GM08714 (cell line): ENCODE data around the gene TIGD6.
A peak's percentile ranks its signal among the peaks of the same experiment; 100 is the strongest.
"Not testable (repeated sequence)": the region's sequence is repeated elsewhere in the genome, so short reads cannot be mapped to it uniquely, and the experiment has no call there.

Experiments used
- H3K4me3 ChIP-seq: fragments of 200-500 bp; sonication (Bioruptor generic); 2 replicates; pipeline ENCODE4 v1.5.1; 2014; ENCODE audit warnings: mild to moderate bottlenecking, low read length, inconsistent platforms
- ZNF274 ChIP-seq: IDR thresholded peaks from 2 replicates; pipeline ENCODE4 v1.6.1; 2012; ENCODE audit warnings: mild to moderate bottlenecking, low read depth, low read length

The TIGD6 gene

DNA sequence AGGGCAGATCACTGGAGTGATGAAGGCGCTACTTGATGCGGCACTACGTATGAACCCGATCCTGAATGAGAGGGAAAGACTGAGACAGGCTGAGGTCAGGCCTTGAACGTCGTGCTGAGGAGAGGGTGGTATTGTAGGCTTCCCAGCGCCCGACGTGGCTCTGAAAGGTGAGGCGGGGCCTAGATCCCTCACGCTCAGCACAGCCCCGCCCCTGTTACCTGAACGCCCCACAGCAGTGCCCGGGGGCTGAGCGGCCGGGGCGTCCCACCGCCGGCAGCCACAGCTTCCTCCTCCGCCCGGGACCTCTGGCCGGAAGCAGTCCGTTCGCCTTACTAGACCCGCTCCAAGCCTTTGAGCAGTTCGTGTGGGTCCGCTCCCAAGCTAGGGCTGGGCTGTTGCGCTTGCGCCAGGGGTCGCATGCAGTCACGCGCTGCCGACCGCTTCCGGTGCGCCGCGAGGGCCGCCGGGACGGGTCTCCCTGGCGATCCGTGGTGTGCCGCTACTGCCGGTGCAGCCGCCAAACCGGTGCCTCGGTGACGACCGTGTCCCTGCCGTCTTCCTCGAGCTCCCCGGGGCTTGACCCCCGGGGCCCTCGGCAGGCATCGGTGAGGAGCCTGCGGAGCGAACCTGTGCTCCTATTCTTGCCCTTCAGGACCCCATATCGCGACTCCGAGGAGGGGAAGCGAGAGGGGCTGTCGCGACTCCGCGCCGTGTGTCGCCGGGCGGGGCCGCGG is at the start of gene TIGD6, which contains the start of gene HMGXB3:
Gene TIGD6, minus strand, starts transcription at position 399 of the 734 bp plus-strand sequence. CDS start 4,306 bp downstream, outside the sequence.
Gene HMGXB3, plus strand, starts transcription at position 484 of the 734 bp plus-strand sequence. CDS start 4,114 bp downstream, outside the sequence.
- H3K4me3 ChIP-seq = peak within 1 kb of the TSS; percentile 97
- no peak for TF ChIP-seq ZNF274

DNA sequence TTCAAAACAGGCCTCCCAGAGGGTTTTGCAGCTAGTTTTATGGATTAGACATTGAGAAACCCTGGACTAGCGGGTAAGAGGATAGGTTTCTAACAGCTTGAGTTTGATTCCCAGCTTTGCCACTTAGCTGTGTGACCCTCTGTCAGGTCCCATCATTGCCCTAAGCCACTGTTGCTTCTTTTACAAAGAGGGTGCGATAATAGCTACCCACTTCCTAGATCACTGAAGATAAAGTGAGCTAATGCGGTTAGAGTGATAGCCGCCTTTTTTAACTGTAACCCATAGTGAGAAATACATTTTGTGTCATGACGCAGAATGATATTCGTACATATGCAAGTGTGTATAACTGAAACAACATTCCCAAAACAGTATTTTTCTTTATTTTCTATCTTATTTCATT is 45.6 kb upstream of the TIGD6 start:
- no peak for TF ChIP-seq ZNF274
- H3K4me3 ChIP-seq = no peak overlapping the region

DNA sequence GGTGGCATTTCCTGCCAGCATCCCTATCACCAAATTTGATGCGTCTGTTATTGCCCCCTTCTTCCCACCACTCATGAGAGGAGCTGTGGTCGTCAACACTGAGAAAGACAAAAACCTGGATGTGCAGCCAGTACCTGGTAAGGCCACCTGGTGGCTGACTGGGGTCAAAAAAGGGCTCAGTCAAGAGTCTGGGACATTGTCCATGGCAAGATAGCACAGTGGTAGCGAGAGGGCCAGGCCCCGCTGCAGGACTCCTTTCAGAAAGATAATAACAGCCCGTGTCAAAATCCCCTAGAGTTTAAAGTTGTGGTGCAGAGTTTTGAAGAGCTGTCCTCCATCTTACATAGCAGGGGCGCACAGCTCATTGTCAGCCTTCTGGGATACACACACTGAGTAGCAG is 45.1 kb upstream of the TIGD6 start:
- no peak for TF ChIP-seq ZNF274
- no peak overlapping the region for H3K4me3 ChIP-seq

DNA sequence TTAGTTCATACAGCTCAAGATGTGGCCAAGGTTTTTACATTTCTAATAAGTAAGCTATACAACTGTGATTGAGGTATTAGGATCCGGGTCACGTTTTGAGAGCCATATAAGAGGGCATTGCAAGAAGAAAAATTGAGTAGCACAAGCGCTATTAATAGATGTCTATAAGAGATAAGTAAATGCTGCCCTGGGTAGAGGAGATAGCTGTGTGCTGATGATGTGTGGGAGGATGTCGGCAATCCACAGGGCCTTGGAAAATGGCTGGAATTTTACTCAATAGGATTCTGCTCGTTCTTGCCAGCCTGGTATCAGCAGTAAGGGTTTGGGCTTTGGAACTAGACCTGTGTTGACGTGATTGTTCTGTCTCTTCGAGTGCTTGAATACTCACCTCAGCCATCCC is 44.3 kb upstream of the TIGD6 start:
- no peak overlapping the region for H3K4me3 ChIP-seq

DNA sequence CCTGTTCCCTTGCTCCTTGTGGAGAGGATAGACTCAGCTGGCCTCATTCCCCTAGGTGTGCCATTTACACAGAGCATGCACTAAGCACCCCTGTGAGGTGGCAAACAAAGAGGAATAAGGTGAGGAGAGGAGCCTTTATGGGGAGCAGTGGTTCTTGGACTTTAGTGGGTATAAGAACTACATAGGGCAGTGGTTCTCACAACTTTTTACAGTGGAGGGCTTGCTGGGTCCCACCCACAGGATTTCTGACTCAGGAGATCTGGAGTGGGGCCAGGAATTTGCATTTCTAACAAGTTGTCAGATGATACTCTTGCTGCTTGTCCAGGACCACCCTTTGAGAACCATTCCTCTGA is 43.9 kb upstream of the TIGD6 start:
- no peak for TF ChIP-seq ZNF274
- no peak overlapping the region for H3K4me3 ChIP-seq

More for the DNA sequence above, 44.3 kb upstream of the TIGD6 start:
- TF ChIP-seq ZNF274 = no peak

DNA sequence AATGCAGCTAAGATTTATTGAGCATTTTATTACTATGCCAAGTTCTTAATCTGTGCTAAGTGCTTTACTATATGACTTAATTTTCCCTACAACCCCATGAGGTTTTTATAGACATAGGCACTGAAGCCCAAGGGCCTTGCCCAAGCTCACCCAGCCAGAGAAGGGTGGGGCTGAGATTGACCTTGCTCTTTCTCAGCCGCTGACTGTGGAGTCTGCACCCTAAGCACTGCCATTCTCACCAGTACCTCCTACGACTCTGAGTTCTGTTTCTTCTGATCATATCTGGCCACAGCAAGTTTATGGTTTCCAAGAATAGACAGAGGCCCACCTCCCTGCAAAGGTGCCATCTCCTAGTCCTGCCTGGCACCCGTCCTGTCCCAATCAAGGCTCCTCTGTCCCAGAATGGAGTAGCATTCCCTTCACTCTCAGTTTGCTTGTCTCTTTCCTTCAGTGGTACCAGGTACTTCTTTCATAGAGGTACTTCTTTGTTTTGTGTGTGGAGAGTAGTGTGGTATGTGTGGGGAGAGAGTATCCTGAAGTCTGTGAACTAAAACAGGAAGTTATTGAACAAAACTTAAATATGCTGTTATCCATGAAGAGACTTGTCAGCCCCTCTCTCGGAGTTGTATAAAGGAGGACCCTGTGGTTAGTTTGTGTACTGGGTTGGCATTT is 43.3 kb upstream of the TIGD6 start:
- no peak overlapping the region for H3K4me3 ChIP-seq

DNA sequence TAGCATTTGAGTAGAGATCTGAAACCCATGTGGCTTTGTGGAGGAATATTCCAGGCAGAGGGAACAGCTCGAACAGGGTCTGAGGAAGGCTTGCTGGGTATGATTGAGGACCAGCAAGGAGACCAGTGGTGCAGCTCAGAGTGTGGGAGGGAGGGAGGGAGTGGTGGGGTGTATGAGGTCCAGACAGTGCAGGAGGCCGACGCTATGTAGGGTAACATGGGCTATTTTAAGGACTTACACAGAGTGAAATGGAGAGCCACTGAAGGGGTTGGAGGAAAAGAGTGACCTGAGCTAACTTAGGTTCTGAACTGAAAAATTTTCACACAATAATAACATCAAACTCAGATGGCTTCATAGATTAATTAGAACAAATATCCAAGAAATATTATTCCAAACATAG is 42.0 kb upstream of the TIGD6 start:
- TF ChIP-seq ZNF274 = no peak
- no peak overlapping the region for H3K4me3 ChIP-seq

More for the DNA sequence above, 43.3 kb upstream of the TIGD6 start:
- no peak for TF ChIP-seq ZNF274

DNA sequence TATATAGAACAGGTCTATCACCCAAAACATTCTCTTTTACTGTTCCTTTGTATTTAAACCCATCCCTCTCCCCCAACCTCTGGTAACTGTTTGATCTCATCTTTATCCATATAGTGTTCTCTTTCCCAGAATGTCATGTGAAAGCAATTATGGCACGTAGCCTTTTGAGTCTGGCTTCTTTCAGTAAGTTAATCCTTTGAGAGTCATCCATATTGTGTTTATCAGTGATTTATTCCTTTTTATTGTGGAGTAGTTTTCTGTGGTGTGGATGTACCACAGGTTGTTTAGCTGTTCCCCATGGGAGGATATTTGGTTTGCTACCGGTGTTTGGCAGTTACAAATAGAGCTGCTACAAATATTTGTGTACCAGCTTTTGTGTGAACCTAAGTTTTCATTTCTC is 38.1 kb upstream of the TIGD6 start:
- no peak for TF ChIP-seq ZNF274
- no peak overlapping the region for H3K4me3 ChIP-seq

DNA sequence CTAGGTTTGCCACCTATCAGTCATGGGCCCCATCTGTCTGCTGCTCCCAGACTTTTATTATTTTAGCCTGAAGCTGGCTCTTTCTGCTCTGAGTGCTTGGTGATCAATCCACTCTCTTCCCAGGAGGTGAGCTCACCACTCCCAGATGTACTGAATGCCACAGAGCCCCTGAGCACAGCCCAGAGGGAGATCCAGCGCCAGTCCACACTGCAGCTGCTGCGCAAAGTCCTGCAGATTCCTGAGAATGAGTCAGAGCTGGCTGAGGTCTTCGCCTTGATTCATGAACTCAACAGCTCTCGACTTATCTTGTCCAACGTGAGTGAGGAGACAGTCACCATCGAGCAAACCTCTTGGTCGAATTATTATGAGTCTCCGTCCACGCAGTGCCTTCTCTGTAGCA is 36.1 kb upstream of the TIGD6 start:
- TF ChIP-seq ZNF274 = no peak
- no peak overlapping the region for H3K4me3 ChIP-seq

DNA sequence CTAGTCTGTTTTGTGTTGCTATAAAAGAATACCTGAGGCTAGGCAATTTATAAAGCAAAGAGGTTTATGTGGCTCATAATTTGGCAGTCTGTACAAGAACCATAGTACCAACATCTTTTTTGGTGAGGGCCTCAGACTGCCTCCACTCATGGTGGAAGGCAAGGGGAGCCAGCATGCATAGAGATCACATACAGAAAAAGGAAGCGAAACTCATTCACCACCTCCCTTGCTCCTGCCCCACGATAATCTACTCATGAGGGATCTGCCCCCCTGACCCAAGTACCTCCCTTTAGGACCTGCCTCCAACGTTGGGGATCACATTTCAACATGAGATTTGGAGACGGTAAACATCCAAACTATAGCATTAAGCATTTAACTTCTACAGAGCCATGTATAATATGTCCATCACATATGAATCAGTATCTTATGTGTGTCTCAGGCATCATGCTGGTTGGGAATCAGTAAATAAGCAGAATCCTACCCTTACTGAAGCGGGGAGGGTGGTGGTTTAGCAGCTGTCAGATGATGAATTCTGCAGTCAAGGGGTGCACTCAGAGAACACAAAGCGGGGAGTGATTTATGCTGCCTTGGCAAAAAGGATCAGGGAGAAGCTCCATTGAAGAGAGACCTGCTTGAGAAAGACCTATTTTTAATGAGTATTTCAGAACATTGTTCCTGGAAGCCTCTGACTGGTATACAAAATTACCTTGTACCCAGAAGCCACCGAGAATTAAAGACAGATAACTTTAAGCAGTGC is 34.9 kb upstream of the TIGD6 start:
- no peak overlapping the region for H3K4me3 ChIP-seq

DNA sequence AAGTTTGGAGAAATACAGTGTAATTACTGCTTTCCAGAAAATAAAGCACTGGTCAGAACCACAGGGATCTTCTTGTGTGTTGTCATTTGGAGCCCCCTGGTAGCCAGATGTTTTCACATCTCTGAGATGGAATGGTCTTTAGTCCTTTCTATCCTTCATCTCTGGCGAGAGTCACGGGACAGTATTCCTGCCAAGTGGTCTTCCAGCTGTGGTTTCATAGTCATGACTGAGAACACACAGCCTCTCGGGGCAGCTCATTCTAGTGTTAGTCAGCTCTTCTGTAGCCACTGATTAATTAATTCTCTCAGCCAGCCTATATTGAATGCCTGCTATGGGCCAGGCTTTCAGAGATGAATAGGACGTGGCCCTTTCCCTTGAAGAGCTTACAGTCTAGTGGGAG is 34.2 kb upstream of the TIGD6 start:
- no peak for TF ChIP-seq ZNF274

More for the DNA sequence above, 34.9 kb upstream of the TIGD6 start:
- TF ChIP-seq ZNF274 = no peak

DNA sequence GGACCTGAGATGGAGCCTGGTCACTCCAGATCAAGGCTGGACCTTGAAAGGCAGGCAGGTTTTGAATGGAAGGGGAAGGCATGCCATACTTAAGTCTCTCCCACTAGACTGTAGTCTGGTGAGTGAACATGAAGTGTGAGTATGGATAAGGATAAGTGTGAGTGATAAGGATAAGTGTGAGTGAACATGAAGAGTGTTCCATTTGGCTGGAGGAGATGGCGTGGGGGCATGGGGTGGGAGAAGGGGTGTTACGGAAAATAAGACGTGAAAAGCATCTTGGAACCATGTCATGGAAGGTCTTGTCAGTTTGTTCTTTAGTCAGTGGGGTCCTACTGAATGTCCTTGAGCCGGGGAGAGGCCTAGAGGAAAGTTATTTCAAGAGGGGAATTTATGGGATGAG is 32.9 kb upstream of the TIGD6 start:
- no peak for TF ChIP-seq ZNF274
- no peak overlapping the region for H3K4me3 ChIP-seq

More for the DNA sequence above, 34.2 kb upstream of the TIGD6 start:
- no peak overlapping the region for H3K4me3 ChIP-seq

DNA sequence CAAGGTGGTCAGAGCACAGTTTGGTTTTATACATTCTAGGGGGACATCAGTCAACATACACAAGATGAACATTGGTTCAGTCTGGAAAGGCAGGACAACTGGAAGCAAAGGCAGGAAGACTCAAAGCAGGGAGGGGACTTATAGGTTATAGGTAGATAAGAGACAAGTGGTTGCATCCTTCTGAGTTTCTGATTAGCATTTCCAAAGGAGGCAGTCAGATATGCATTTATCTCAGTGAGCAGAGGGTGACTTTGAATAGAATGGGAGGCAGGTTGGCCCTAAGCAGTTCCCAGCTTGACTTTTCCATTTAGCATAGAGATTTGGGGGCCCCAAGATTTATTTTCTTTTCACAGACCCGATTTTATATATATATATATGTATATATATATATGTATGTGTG is 27.6 kb upstream of the TIGD6 start:
- not testable (repeated sequence) for H3K4me3 ChIP-seq

DNA sequence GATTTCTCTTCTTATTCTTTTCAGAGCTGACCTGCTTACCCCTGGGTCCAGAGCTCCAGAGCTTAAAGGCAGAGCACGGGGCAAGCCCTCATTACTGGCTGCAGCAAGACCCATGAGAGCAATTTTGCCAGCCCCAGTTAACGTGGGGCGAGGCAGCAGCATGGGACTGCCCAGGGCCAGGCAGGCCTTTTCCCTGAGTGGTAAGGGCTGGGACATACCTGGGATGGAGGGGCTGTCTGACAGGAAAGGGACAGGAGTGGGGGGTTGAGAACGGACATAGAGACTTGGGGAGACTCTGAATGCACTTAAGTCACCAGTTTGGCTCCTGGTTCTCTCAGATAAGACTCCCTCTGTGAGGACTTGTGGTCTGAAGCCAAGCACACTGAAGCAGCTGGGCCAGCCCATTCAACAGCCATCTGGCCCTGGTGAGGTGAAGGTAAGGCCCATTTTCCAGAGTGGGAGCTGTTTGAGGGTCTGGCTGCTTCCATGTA is 26.3 kb upstream of the TIGD6 start:
- TF ChIP-seq ZNF274 = no peak
- no peak overlapping the region for H3K4me3 ChIP-seq
